ENCODE measurements around the gene PCOLCE2. TPM values are rescaled to one million over a fixed set of nuclear protein-coding genes. Genes with fewer than 3 reads are reported as not detected.
A peak's percentile ranks its signal among the peaks of the same experiment; 100 is the strongest.
"Not testable (repeated sequence)": the region's sequence is repeated elsewhere in the genome, so short reads cannot be mapped to it uniquely, and the experiment has no call there.

PCOLCE2 gene
- total RNA-seq, 1 donor from 2014 or later = 23.3 TPM

GRCh38 chr3:142875583-142876207 is 13.2 kb downstream of the PCOLCE2 start:
- Histone ChIP-seq H3K27me3 (no peaks in the 10 kb centered on the region), H3K4me1 (no peaks in the 10 kb centered on the region), H3K27ac (no peak overlapping the region), H3K36me3 (no peaks in the 10 kb centered on the region), H3K4me3 (no peak overlapping the region), H3K9me3 (no peaks in the 10 kb centered on the region)
- DNase-seq (no peak), ATAC-seq (no peak)
- intact Hi-C loops (cut with DNase I) = no loop called here
- TF ChIP-seq CTCF (IDR thresholded peaks at IDR 0.05) = no peak

DNA sequence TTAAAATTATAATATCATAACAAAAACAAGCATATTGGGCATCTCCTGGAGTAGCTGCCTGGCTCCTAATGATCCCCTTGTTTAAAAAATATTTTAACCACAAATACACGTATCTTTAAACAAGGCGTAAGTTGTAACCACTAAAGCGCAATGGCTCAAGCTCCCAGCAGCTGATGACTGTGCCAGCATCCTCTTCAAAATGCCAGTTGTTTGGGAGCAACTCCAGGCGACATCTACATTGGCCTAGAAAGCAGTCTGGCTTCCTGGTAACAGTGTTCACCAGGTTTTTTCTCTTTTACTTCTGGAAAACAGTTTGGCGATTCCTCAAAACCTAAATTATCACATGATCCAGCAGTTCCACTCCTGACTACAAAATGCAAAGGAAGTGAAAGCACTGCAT is 13.8 kb downstream of the PCOLCE2 start:
- DNase-seq (no peak), ATAC-seq (no peak)
- H3K9me3 ChIP-seq = no peaks in the 10 kb centered on the region
- H3K4me3 ChIP-seq = no peak overlapping the region
- no peak for TF ChIP-seq CTCF (IDR thresholded peaks at IDR 0.05)
- H3K36me3 ChIP-seq = no peaks in the 10 kb centered on the region
- H3K4me1 ChIP-seq = no peaks in the 10 kb centered on the region
- no peak overlapping the region for H3K27ac ChIP-seq
- intact Hi-C loops (cut with DNase I) = no loop called here
- H3K27me3 ChIP-seq = no peaks in the 10 kb centered on the region

GRCh38 chr3:142868382-142868781 is 20.5 kb downstream of the PCOLCE2 start:
- H3K9me3 ChIP-seq = not testable (repeated sequence)

GRCh38 chr3:142866841-142867631 is 21.8 kb downstream of the PCOLCE2 start:
- Histone ChIP-seq H3K36me3 (no peaks in the 10 kb centered on the region), H3K9me3 (no peaks in the 10 kb centered on the region), H3K4me1 (no peaks in the 10 kb centered on the region), H3K4me3 (no peak overlapping the region), H3K27ac (no peak overlapping the region), H3K27me3 (peaks cover 3% of the 10 kb centered on the region)
- ATAC-seq = no peak
- DNase-seq = no peak
- TF ChIP-seq CTCF (IDR thresholded peaks at IDR 0.05) = no peak
- intact Hi-C loops (cut with DNase I) = no loop called here

More at GRCh38 chr3:142868382-142868781, 20.5 kb downstream of the PCOLCE2 start:
- ATAC-seq; H3K27ac ChIP-seq; H3K4me1 ChIP-seq; H3K4me3 ChIP-seq; intact Hi-C loops (cut with DNase I); H3K27me3 ChIP-seq; DNase-seq; H3K36me3 ChIP-seq: not testable (repeated sequence)

- H3K36me3 ChIP-seq = no peaks in the 10 kb centered on the region
- no peak for DNase-seq
- no peaks in the 10 kb centered on the region for H3K9me3 ChIP-seq
- intact Hi-C loops (cut with DNase I) = no loop called here
- no peaks in the 10 kb centered on the region for H3K4me1 ChIP-seq
- peaks cover 3% of the 10 kb centered on the region for H3K27me3 ChIP-seq
- no peak for TF ChIP-seq CTCF (IDR thresholded peaks at IDR 0.05)
- peak; percentile 57 for ATAC-seq
- H3K4me3 ChIP-seq = no peak overlapping the region
- H3K27ac ChIP-seq = no peak overlapping the region
Observed at GRCh38 chr3:142863930-142864920, 24.7 kb downstream of the PCOLCE2 start.
